ENCODE results near the gene TPSAB1. TPM values are rescaled to one million over a fixed set of nuclear protein-coding genes. Genes with fewer than 3 reads are reported as not detected.

TPSAB1 gene
- total and polyA plus RNA-seq, 3 experiments from 2014 or later, result not detected

GRCh38 chr16:1261131-1261892 is 20.8 kb downstream of the TPSAB1 start:
- H3K27me3 ChIP-seq (ENCODE audit: insufficient read depth, low read length, poor library complexity, severe bottlenecking), result peaks cover 12% of the 10 kb centered on the region
- Mint-ChIP-seq H3K4me3 (no peak overlapping the region), H3K4me1 (peaks cover 2 to 6% (median 5%) of the 10 kb centered on the region in 3 donors), H3K36me3 (no peaks in the 10 kb centered on the region), H3K27ac (no peak overlapping the region), H3K9me3 (no peaks in the 10 kb centered on the region), H3K27me3 (peaks cover 17 to 26% of the 10 kb centered on the region in 2 donors)
- no peak overlapping the region for H3K27ac ChIP-seq (ENCODE audit: low read depth, low read length)
- H3K9me3 ChIP-seq (ENCODE audit: low read length), result no peaks in the 10 kb centered on the region
- no peak for DNase-seq
- peaks cover 4% of the 10 kb centered on the region for H3K4me1 ChIP-seq (ENCODE audit: insufficient read depth, low read length)
- ChIA-PET CTCF (no interaction called here), POLR2A (no interaction called here)
- H3K36me3 ChIP-seq (ENCODE audit: insufficient read depth, low read length), result no peaks in the 10 kb centered on the region
- no peak overlapping the region for H3K4me3 ChIP-seq (ENCODE audit: low read length)

- H3K4me3 Mint-ChIP-seq, result no peak overlapping the region
- H3K27me3 Mint-ChIP-seq, result peaks cover 17 to 20% of the 10 kb centered on the region in 2 donors
- no peaks in the 10 kb centered on the region for H3K9me3 ChIP-seq (ENCODE audit: low read length)
- no peak overlapping the region for H3K27ac Mint-ChIP-seq
- H3K4me1 Mint-ChIP-seq, result peaks cover 2 to 6% (median 5%) of the 10 kb centered on the region in 3 donors
- H3K4me1 ChIP-seq (ENCODE audit: insufficient read depth, low read length), result peaks cover 4% of the 10 kb centered on the region
- H3K9me3 Mint-ChIP-seq, result no peaks in the 10 kb centered on the region
- peaks cover 12% of the 10 kb centered on the region for H3K27me3 ChIP-seq (ENCODE audit: insufficient read depth, low read length, poor library complexity, severe bottlenecking)
- H3K4me3 ChIP-seq (ENCODE audit: low read length), result no peak overlapping the region
- POLR2A ChIA-PET, result no interaction called here
- no peaks in the 10 kb centered on the region for H3K36me3 Mint-ChIP-seq
- DNase-seq, result no peak
- H3K27ac ChIP-seq (ENCODE audit: low read depth, low read length), result no peak overlapping the region
- CTCF ChIA-PET, result no interaction called here
- no peaks in the 10 kb centered on the region for H3K36me3 ChIP-seq (ENCODE audit: insufficient read depth, low read length)
These were observed 21.8 kb downstream of the TPSAB1 start for GRCh38 chr16:1262210-1262845.

GRCh38 chr16:1262846-1263221 is 22.3 kb downstream of the TPSAB1 start:
- H3K9me3 ChIP-seq (ENCODE audit: low read length), result no peaks in the 10 kb centered on the region
- Mint-ChIP-seq H3K9me3 (no peaks in the 10 kb centered on the region), H3K27ac (no peak overlapping the region), H3K4me3 (no peak overlapping the region), H3K27me3 (peaks cover 17 to 20% of the 10 kb centered on the region in 2 donors), H3K36me3 (no peaks in the 10 kb centered on the region), H3K4me1 (peaks cover 2 to 6% (median 5%) of the 10 kb centered on the region in 3 donors)
- no peaks in the 10 kb centered on the region for H3K36me3 ChIP-seq (ENCODE audit: insufficient read depth, low read length)
- DNase-seq, result no peak
- no peak overlapping the region for H3K4me3 ChIP-seq (ENCODE audit: low read length)
- no peak overlapping the region for H3K27ac ChIP-seq (ENCODE audit: low read depth, low read length)
- H3K27me3 ChIP-seq (ENCODE audit: insufficient read depth, low read length, poor library complexity, severe bottlenecking), result peaks cover 12% of the 10 kb centered on the region
- ChIA-PET CTCF (no interaction called here), POLR2A (no interaction called here)
- peaks cover 4% of the 10 kb centered on the region for H3K4me1 ChIP-seq (ENCODE audit: insufficient read depth, low read length)

GRCh38 chr16:1263591-1264344 is 23.3 kb downstream of the TPSAB1 start:
- no peak overlapping the region for H3K27ac ChIP-seq (ENCODE audit: low read depth, low read length)
- H3K4me1 ChIP-seq (ENCODE audit: insufficient read depth, low read length), result peaks cover 4% of the 10 kb centered on the region
- H3K27me3 ChIP-seq (ENCODE audit: insufficient read depth, low read length, poor library complexity, severe bottlenecking), result peaks cover 12% of the 10 kb centered on the region
- H3K4me1 Mint-ChIP-seq, result peaks cover 2 to 5% (median 5%) of the 10 kb centered on the region in 3 donors
- H3K36me3 Mint-ChIP-seq, result no peaks in the 10 kb centered on the region
- ChIA-PET CTCF (no interaction called here), POLR2A (no interaction called here)
- no peaks in the 10 kb centered on the region for H3K9me3 Mint-ChIP-seq
- DNase-seq, result no peak
- no peaks in the 10 kb centered on the region for H3K9me3 ChIP-seq (ENCODE audit: low read length)
- peaks cover 17 to 18% of the 10 kb centered on the region in 2 donors for H3K27me3 Mint-ChIP-seq
- no peaks in the 10 kb centered on the region for H3K36me3 ChIP-seq (ENCODE audit: insufficient read depth, low read length)
- H3K4me3 Mint-ChIP-seq, result no peak overlapping the region
- H3K27ac Mint-ChIP-seq, result no peak overlapping the region
- no peak overlapping the region for H3K4me3 ChIP-seq (ENCODE audit: low read length)

GRCh38 chr16:1264345-1265089 is 24.0 kb downstream of the TPSAB1 start:
- H3K36me3 ChIP-seq (ENCODE audit: insufficient read depth, low read length), result no peaks in the 10 kb centered on the region
- no peaks in the 10 kb centered on the region for H3K36me3 Mint-ChIP-seq
- H3K4me3 ChIP-seq (ENCODE audit: low read length), result no peak overlapping the region
- no peak overlapping the region for H3K27ac ChIP-seq (ENCODE audit: low read depth, low read length)
- no peak overlapping the region for H3K4me3 Mint-ChIP-seq
- DNase-seq, result no peak
- ChIA-PET CTCF (interaction anchor here (0.7 kb wide), 1 partner anchor 10 kb away, joined by 3 read pairs; no protein-coding TSS in a partner anchor), POLR2A (no interaction called here)
- peak overlapping the region in 1 of 8 donors; percentile 23 for H3K27ac Mint-ChIP-seq
- H3K4me1 ChIP-seq (ENCODE audit: insufficient read depth, low read length), result no peaks in the 10 kb centered on the region
- peaks cover 8% of the 10 kb centered on the region for H3K27me3 ChIP-seq (ENCODE audit: insufficient read depth, low read length, poor library complexity, severe bottlenecking)
- no peaks in the 10 kb centered on the region for H3K9me3 ChIP-seq (ENCODE audit: low read length)
- H3K4me1 Mint-ChIP-seq, result no peaks in the 10 kb centered on the region
- peaks cover 12 to 16% of the 10 kb centered on the region in 2 donors for H3K27me3 Mint-ChIP-seq
- H3K9me3 Mint-ChIP-seq, result no peaks in the 10 kb centered on the region

GRCh38 chr16:1265090-1265630 is 24.7 kb downstream of the TPSAB1 start:
- H3K36me3 Mint-ChIP-seq, result no peaks in the 10 kb centered on the region
- no peak overlapping the region for H3K4me3 Mint-ChIP-seq
- Histone ChIP-seq H3K9me3 (ENCODE audit: low read length) (no peaks in the 10 kb centered on the region), H3K4me3 (ENCODE audit: low read length) (no peak overlapping the region), H3K27me3 (ENCODE audit: insufficient read depth, low read length, poor library complexity, severe bottlenecking) (peaks cover 2% of the 10 kb centered on the region), H3K4me1 (ENCODE audit: insufficient read depth, low read length) (no peaks in the 10 kb centered on the region), H3K36me3 (ENCODE audit: insufficient read depth, low read length) (no peaks in the 10 kb centered on the region), H3K27ac (ENCODE audit: low read depth, low read length) (no peak overlapping the region)
- POLR2A ChIA-PET, result no interaction called here
- H3K4me1 Mint-ChIP-seq, result no peaks in the 10 kb centered on the region
- CTCF ChIA-PET, result interaction anchor here (0.7 kb wide), 1 partner anchor 9 kb away, joined by 3 read pairs; no protein-coding TSS in a partner anchor
- no peak for DNase-seq
- H3K27me3 Mint-ChIP-seq, result peaks cover 11 to 16% of the 10 kb centered on the region in 2 donors
- no peak overlapping the region for H3K27ac Mint-ChIP-seq
- H3K9me3 Mint-ChIP-seq, result no peaks in the 10 kb centered on the region

GRCh38 chr16:1265826-1266225 is 25.3 kb downstream of the TPSAB1 start:
- Histone ChIP-seq H3K27ac (ENCODE audit: low read depth, low read length) (no peak overlapping the region), H3K4me1 (ENCODE audit: insufficient read depth, low read length) (no peaks in the 10 kb centered on the region), H3K4me3 (ENCODE audit: low read length) (no peak overlapping the region), H3K9me3 (ENCODE audit: low read length) (no peaks in the 10 kb centered on the region), H3K27me3 (ENCODE audit: insufficient read depth, low read length, poor library complexity, severe bottlenecking) (no peaks in the 10 kb centered on the region), H3K36me3 (ENCODE audit: insufficient read depth, low read length) (no peaks in the 10 kb centered on the region)
- ChIA-PET CTCF (no interaction called here), POLR2A (no interaction called here)
- no peaks in the 10 kb centered on the region for H3K4me1 Mint-ChIP-seq
- no peak overlapping the region for H3K4me3 Mint-ChIP-seq
- H3K27me3 Mint-ChIP-seq, result peaks cover 7 to 15% of the 10 kb centered on the region in 2 donors
- no peaks in the 10 kb centered on the region for H3K36me3 Mint-ChIP-seq
- no peaks in the 10 kb centered on the region for H3K9me3 Mint-ChIP-seq
- H3K27ac Mint-ChIP-seq, result no peak overlapping the region
- no peak for DNase-seq
